ENCODE results near the gene KCNT2. TPM values are rescaled to one million over a fixed set of nuclear protein-coding genes. Genes with fewer than 3 reads are reported as not detected.
"Not testable (repeated sequence)": the region's sequence is repeated elsewhere in the genome, so short reads cannot be mapped to it uniquely, and the experiment has no call there.

The KCNT2 gene
- total and polyA plus RNA-seq, 5 donors from 2014 or later = not detected

DNA sequence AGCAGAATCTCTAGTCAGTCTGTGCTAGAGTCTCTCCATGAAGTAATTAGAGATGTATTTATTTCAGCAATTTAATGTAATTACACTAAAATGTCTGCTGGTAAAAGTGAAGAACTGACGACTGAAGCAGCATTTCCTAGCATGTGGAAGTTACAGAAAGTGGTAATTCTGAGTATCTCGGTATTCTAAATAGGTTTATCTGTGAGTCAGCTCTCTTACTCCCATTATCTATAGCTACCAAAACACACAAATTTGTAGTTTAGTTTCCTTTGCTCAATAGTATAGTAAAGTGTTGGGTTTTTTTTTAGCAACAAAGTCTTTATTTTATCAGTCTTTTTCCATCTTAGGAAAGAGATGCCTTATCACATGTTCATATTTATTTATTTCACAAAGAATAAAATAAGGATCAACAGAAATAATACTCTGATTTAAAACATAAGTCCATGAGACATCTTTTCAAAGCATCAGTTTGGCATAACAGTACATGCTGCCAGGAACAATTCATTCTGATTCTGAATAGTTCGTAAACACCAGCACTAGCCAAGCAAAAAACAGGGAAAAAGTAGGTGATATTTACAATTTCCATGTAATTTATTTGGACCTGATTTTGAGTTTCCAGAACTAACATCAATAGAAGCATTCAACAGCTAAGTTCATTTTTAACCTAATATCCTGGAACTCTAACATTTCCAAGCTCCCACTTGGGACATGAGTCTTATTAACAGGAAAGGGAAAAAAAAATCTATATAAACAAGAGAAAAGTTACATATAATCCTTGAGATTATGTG is 76.3 kb downstream of the KCNT2 start:
- H3K27ac ChIP-seq (ENCODE audit: insufficient read depth, low read length, poor library complexity, severe bottlenecking) = no peak overlapping the region
- H3K4me1 ChIP-seq (ENCODE audit: control insufficient read depth, insufficient read depth, low read length, poor library complexity, severe bottlenecking) = no peaks in the 10 kb centered on the region
- Mint-ChIP-seq H3K4me3 (no peak overlapping the region), H3K27ac (no peak overlapping the region), H3K36me3 (no peaks in the 10 kb centered on the region), H3K27me3 (no peaks in the 10 kb centered on the region), H3K4me1 (no peaks in the 10 kb centered on the region), H3K9me3 (peaks cover 0 to 17% (median 4%) of the 10 kb centered on the region in 7 donors)
- H3K4me3 ChIP-seq (ENCODE audit: low read depth, low read length) = no peak overlapping the region
- no peaks in the 10 kb centered on the region for H3K27me3 ChIP-seq (ENCODE audit: control insufficient read depth, insufficient read depth, low read length)
- peaks cover 0 to 17% of the 10 kb centered on the region in 2 experiments for H3K9me3 ChIP-seq (ENCODE audit: control insufficient read depth in 2 of 2, low read length in 2 of 2)
- H3K36me3 ChIP-seq (ENCODE audit: control insufficient read depth, insufficient read depth, low read length) = no peaks in the 10 kb centered on the region
- no peak for ATAC-seq (ENCODE audit: low read depth in 2 of 2)
- no peak for DNase-seq

DNA sequence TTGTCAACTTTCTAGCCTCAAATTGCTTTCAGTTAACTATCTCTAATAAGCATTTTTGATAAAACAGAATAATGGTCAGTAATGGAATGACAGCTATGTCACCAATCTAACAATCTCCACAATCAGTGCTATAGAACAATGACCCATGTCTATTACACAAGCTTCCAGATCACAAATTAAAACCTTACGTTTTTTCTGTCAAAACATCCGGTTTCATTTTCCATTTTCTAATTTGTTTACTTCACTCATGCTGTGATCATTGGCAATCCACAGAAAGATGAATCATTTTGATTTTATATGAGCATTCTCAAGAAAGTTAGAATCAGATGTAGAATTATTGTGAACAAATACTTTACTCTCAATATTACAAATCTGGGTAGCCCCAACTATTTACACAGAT is 80.3 kb downstream of the KCNT2 start:
- Histone ChIP-seq H3K9me3 (ENCODE audit: control insufficient read depth in 2 of 2, low read length in 2 of 2) (no peaks in the 10 kb centered on the region), H3K4me3 (ENCODE audit: low read depth, low read length) (no peak overlapping the region), H3K36me3 (ENCODE audit: control insufficient read depth, insufficient read depth, low read length) (no peaks in the 10 kb centered on the region), H3K27ac (ENCODE audit: insufficient read depth, low read length, poor library complexity, severe bottlenecking) (no peak overlapping the region), H3K4me1 (ENCODE audit: control insufficient read depth, insufficient read depth, low read length, poor library complexity, severe bottlenecking) (no peaks in the 10 kb centered on the region), H3K27me3 (ENCODE audit: control insufficient read depth, insufficient read depth, low read length) (no peaks in the 10 kb centered on the region)
- peaks cover 0 to 12% (median 4%) of the 10 kb centered on the region in 7 donors for H3K9me3 Mint-ChIP-seq
- no peaks in the 10 kb centered on the region for H3K4me1 Mint-ChIP-seq
- ATAC-seq (ENCODE audit: low read depth in 2 of 2) (no peak), DNase-seq (no peak)
- no peaks in the 10 kb centered on the region for H3K27me3 Mint-ChIP-seq
- no peak overlapping the region for H3K27ac Mint-ChIP-seq
- no peaks in the 10 kb centered on the region for H3K36me3 Mint-ChIP-seq
- H3K4me3 Mint-ChIP-seq = no peak overlapping the region

DNA sequence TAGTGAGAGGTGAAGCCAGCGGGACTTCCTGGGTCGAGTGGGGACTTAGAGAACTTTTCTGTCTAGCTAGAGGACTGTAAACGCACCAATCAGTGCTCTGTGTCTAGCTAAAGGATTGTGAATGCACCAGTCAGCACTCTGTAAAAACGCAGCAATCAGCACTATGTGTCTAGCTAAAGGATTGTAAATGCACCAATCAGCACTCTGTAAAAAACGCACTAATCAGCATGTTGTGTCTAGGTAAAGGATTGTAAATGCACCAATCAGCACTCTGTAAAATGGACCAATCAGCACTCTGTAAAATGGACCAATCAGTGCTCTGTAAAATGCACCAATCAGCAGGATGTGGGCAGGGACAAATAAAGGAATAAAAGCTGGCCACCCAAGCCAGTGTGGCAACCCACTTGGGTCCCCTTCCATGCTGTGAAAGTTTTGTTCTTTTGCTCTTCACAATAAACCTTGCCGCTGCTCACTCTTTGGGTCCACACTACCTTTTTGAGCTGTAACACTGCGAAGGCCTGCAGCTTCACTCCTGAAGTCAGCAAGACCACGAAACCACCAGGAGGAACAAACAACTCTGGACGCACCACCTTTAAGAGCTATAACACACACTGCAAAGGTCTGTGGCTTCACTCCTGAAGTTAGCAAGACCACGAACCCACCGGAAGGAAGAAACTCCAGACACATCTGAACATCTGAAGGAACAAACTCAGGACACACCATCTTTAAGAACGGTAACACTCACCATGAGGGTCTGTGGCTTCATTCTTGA is 85.5 kb downstream of the KCNT2 start:
- H3K27me3 Mint-ChIP-seq; H3K27ac Mint-ChIP-seq; DNase-seq; ATAC-seq (ENCODE audit: low read depth in 2 of 2); H3K4me3 ChIP-seq (ENCODE audit: low read depth, low read length); H3K36me3 ChIP-seq (ENCODE audit: control insufficient read depth, insufficient read depth, low read length); H3K36me3 Mint-ChIP-seq; H3K27me3 ChIP-seq (ENCODE audit: control insufficient read depth, insufficient read depth, low read length); H3K27ac ChIP-seq (ENCODE audit: insufficient read depth, low read length, poor library complexity, severe bottlenecking); H3K4me1 ChIP-seq (ENCODE audit: control insufficient read depth, insufficient read depth, low read length, poor library complexity, severe bottlenecking); H3K4me3 Mint-ChIP-seq; H3K9me3 ChIP-seq (ENCODE audit: control insufficient read depth in 2 of 2, low read length in 2 of 2); H3K4me1 Mint-ChIP-seq: not testable (repeated sequence)
- peaks cover 3 to 19% (median 6%) of the 10 kb centered on the region in 7 donors for H3K9me3 Mint-ChIP-seq

DNA sequence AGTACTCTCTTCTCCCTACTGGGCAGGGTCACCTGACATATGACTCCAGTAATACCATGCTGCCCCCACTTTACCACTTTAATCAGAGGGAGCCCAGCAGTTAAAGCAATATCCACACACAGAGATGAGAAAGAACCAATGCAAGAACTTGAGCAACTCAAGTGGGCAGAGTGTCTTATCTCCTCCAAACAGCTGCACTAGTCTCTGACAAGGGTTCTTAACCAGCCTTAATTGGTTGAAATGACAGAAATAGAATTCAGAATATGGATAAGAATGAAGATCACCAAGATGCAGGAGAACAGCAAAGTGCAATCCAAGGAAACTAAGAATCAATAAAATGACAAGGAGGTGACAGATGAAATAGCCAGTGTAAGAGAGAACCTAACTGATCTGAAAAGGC is 91.0 kb downstream of the KCNT2 start:
- H3K9me3 ChIP-seq (ENCODE audit: control insufficient read depth in 2 of 2, low read length in 2 of 2) = peaks cover 0 to 5% of the 10 kb centered on the region in 2 experiments
- Mint-ChIP-seq H3K9me3 (peaks cover 0 to 13% (median 6%) of the 10 kb centered on the region in 7 donors), H3K4me3 (no peak overlapping the region), H3K27ac (no peak overlapping the region), H3K27me3 (no peaks in the 10 kb centered on the region), H3K36me3 (no peaks in the 10 kb centered on the region), H3K4me1 (no peaks in the 10 kb centered on the region)
- no peaks in the 10 kb centered on the region for H3K4me1 ChIP-seq (ENCODE audit: control insufficient read depth, insufficient read depth, low read length, poor library complexity, severe bottlenecking)
- no peak overlapping the region for H3K27ac ChIP-seq (ENCODE audit: insufficient read depth, low read length, poor library complexity, severe bottlenecking)
- no peak overlapping the region for H3K4me3 ChIP-seq (ENCODE audit: low read depth, low read length)
- DNase-seq = no peak
- H3K27me3 ChIP-seq (ENCODE audit: control insufficient read depth, insufficient read depth, low read length) = no peaks in the 10 kb centered on the region
- H3K36me3 ChIP-seq (ENCODE audit: control insufficient read depth, insufficient read depth, low read length) = no peaks in the 10 kb centered on the region
- no peak for ATAC-seq (ENCODE audit: low read depth in 2 of 2)

DNA sequence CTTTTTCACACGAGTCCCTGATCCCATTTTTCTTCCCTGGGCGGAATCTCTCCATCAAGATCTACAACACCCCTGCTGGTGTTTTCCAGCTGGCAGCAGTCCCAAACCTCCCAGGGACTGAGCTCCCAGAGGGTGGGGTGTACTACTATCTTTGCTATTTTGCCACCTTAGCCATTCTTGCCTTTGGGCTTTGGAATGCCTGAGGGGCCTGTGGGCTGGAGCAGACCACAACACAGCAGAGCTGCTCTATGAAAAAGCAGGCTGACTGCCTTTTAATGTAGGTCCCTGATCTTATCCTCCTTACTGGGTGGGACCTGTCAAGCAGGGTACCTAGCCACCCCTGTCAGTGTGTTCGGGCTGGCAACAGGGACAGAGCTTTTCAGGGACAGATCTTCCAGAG is 91.9 kb downstream of the KCNT2 start:
- H3K36me3 ChIP-seq (ENCODE audit: control insufficient read depth, insufficient read depth, low read length) = no peaks in the 10 kb centered on the region
- Mint-ChIP-seq H3K27ac (no peak overlapping the region), H3K4me3 (no peak overlapping the region), H3K4me1 (no peaks in the 10 kb centered on the region), H3K36me3 (no peaks in the 10 kb centered on the region), H3K27me3 (no peaks in the 10 kb centered on the region), H3K9me3 (peaks cover under 1 to 13% (median 6%) of the 10 kb centered on the region in 7 donors)
- H3K4me3 ChIP-seq (ENCODE audit: low read depth, low read length) = no peak overlapping the region
- DNase-seq (no peak), ATAC-seq (ENCODE audit: low read depth in 2 of 2) (no peak)
- no peak overlapping the region for H3K27ac ChIP-seq (ENCODE audit: insufficient read depth, low read length, poor library complexity, severe bottlenecking)
- H3K9me3 ChIP-seq (ENCODE audit: control insufficient read depth in 2 of 2, low read length in 2 of 2) = peaks cover 0 to 5% of the 10 kb centered on the region in 2 experiments
- no peaks in the 10 kb centered on the region for H3K27me3 ChIP-seq (ENCODE audit: control insufficient read depth, insufficient read depth, low read length)
- H3K4me1 ChIP-seq (ENCODE audit: control insufficient read depth, insufficient read depth, low read length, poor library complexity, severe bottlenecking) = no peaks in the 10 kb centered on the region

DNA sequence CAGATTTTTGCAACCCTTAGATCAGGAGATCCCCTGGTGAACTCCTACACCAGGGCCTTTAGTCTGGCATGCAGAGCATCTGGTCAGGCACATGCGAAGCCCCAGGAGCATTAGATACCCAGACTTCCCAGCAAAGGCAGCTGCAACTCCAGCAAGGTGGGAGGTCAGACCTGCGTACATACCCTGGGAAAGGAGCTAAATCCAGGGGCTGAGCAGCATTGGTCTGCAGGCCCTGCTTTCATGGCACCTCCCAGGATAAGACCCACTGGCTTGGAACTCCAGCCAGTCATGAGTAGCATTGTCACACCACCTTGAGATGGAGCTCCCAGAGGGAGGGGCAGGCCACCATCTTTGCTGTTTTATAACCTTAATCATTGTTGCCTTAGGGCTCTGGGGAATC is 92.3 kb downstream of the KCNT2 start:
- Histone ChIP-seq H3K4me3 (ENCODE audit: low read depth, low read length) (no peak overlapping the region), H3K9me3 (ENCODE audit: control insufficient read depth in 2 of 2, low read length in 2 of 2) (peaks cover 0 to 5% of the 10 kb centered on the region in 2 experiments), H3K27ac (ENCODE audit: insufficient read depth, low read length, poor library complexity, severe bottlenecking) (no peak overlapping the region), H3K36me3 (ENCODE audit: control insufficient read depth, insufficient read depth, low read length) (no peaks in the 10 kb centered on the region), H3K27me3 (ENCODE audit: control insufficient read depth, insufficient read depth, low read length) (no peaks in the 10 kb centered on the region), H3K4me1 (ENCODE audit: control insufficient read depth, insufficient read depth, low read length, poor library complexity, severe bottlenecking) (no peaks in the 10 kb centered on the region)
- Mint-ChIP-seq H3K27ac (no peak overlapping the region), H3K36me3 (no peaks in the 10 kb centered on the region), H3K4me3 (no peak overlapping the region), H3K27me3 (no peaks in the 10 kb centered on the region), H3K4me1 (no peaks in the 10 kb centered on the region), H3K9me3 (peaks cover 0 to 13% (median 6%) of the 10 kb centered on the region in 7 donors)
- ATAC-seq (ENCODE audit: low read depth in 2 of 2) = no peak
- DNase-seq = no peak

DNA sequence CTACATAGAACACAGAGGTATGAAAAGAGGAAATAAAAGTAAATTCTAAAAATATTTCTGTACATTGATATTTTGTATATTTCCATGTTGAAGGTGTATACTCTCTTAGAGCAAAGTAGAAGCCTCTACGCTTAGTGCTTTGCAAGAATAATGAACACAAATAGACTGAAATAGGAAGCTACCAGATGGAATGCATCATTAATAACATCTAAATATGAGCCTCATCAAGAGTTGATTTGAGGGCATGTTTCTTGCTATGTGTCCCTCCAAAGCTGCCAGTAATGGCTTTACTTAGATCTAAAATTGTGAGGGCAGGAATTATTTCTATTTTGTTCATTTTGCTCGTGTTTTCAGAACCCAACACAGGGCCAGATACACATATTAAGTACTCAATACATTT is 94.4 kb downstream of the KCNT2 start:
- Mint-ChIP-seq H3K9me3 (peaks cover 0 to 12% (median 3%) of the 10 kb centered on the region in 7 donors), H3K27me3 (no peaks in the 10 kb centered on the region), H3K27ac (no peak overlapping the region), H3K4me1 (no peaks in the 10 kb centered on the region), H3K4me3 (no peak overlapping the region), H3K36me3 (no peaks in the 10 kb centered on the region)
- no peak for ATAC-seq (ENCODE audit: low read depth in 2 of 2)
- H3K36me3 ChIP-seq (ENCODE audit: control insufficient read depth, insufficient read depth, low read length) = no peaks in the 10 kb centered on the region
- peaks cover 0 to 5% of the 10 kb centered on the region in 2 experiments for H3K9me3 ChIP-seq (ENCODE audit: control insufficient read depth in 2 of 2, low read length in 2 of 2)
- no peak for DNase-seq
- H3K4me1 ChIP-seq (ENCODE audit: control insufficient read depth, insufficient read depth, low read length, poor library complexity, severe bottlenecking) = no peaks in the 10 kb centered on the region
- no peak overlapping the region for H3K4me3 ChIP-seq (ENCODE audit: low read depth, low read length)
- H3K27me3 ChIP-seq (ENCODE audit: control insufficient read depth, insufficient read depth, low read length) = no peaks in the 10 kb centered on the region
- no peak overlapping the region for H3K27ac ChIP-seq (ENCODE audit: insufficient read depth, low read length, poor library complexity, severe bottlenecking)
